ENCODE data around the gene NIT2. TPM values are rescaled to one million over a fixed set of nuclear protein-coding genes. Genes with fewer than 3 reads are reported as not detected.

NIT2 gene
- total and polyA plus RNA-seq, 9 donors = 13.5 to 45.2 (median 34.8) TPM

DNA sequence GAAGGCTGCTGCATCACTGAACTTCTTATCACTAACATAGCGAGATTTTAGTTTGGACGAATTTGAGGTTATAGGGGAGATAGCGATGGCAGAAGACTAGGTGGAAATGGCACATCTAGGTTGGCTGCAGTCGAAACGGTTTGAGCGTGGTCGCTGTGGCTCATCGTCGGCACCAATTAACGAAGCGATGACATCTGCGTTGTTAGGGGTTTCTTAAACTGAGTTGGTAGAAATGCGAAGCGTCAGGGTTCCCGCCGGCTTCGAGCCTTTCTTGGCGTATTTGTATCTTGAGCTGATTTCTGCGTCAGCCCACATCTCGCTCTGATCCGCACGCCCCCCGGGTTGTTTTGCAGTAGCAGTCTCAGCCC lies 67.1 kb downstream of the NIT2 start:
- WGBS, 3 donors = 0 to 1% (median 1%) methylated on average over 23 of the region's 23 CpGs
- intact Hi-C loops (cut with DNase I) = loop anchor here in 2 of 4 donors (10.0 kb wide), 2 partner anchors 93 to 633 kb away; partner anchors contain the start of gene TMEM45A (in 1 of the 2)
- H3K27ac ChIP-seq = peak overlapping the region; percentile 11 to 89

DNA sequence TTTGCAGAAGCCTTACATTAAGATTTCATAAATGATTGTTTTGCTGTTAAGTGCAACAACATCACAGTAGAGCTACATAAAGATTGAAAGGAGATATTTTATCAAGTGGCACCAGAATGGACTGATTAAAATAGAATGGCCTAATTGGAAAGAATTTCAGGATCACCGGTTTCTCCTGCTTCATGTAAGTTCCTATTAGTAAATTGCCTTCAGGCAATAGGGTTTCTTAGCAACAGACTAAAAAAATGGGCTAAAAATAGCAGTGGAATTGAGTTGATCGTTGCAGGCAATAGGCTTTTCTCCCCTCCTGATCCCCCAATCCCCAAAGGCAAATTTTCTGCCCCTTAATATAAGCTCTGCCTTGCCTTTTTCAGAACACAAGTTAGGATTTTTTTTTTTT lies 67.7 kb downstream of the NIT2 start:
- 0 to 1% (median 1%) methylated on average over 2 of the region's 2 CpGs for WGBS, 3 donors
- intact Hi-C loops (cut with DNase I) = loop anchor here in 2 of 4 donors (10.0 kb wide), 2 partner anchors 93 to 633 kb away; partner anchors contain the start of gene TMEM45A (in 1 of the 2)
- no peaks in the 10 kb centered on the region for H3K36me3 ChIP-seq
- H3K27ac ChIP-seq = peak overlapping the region in 1 of 2 donors; percentile 89
- TF ChIP-seq, protein P1, sequence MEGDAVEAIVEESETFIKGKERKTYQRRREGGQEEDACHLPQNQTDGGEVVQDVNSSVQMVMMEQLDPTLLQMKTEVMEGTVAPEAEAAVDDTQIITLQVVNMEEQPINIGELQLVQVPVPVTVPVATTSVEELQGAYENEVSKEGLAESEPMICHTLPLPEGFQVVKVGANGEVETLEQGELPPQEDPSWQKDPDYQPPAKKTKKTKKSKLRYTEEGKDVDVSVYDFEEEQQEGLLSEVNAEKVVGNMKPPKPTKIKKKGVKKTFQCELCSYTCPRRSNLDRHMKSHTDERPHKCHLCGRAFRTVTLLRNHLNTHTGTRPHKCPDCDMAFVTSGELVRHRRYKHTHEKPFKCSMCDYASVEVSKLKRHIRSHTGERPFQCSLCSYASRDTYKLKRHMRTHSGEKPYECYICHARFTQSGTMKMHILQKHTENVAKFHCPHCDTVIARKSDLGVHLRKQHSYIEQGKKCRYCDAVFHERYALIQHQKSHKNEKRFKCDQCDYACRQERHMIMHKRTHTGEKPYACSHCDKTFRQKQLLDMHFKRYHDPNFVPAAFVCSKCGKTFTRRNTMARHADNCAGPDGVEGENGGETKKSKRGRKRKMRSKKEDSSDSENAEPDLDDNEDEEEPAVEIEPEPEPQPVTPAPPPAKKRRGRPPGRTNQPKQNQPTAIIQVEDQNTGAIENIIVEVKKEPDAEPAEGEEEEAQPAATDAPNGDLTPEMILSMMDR (IDR thresholded peaks at IDR 0.05) = no peak
- TF ChIP-seq EP300 (IDR thresholded peaks at IDR 0.05) (no peak), POLR2A (IDR thresholded peaks at IDR 0.05) (no peak)
- peak overlapping the region; percentile 91 for H3K4me3 ChIP-seq
- H3K9me3 ChIP-seq = no peaks in the 10 kb centered on the region
- H3K4me1 ChIP-seq (ENCODE audit: insufficient read depth) = peaks cover 13% of the 10 kb centered on the region
- no peak for DNase-seq
- no peaks in the 10 kb centered on the region for H3K27me3 ChIP-seq

More for the DNA sequence above, 67.1 kb downstream of the NIT2 start:
- DNase-seq = peak in 4 of 5 donors; percentile 37 to 62 (median 50)
- no peaks in the 10 kb centered on the region for H3K9me3 ChIP-seq
- no peaks in the 10 kb centered on the region for H3K27me3 ChIP-seq
- H3K36me3 ChIP-seq = no peaks in the 10 kb centered on the region
- peaks cover 13% of the 10 kb centered on the region for H3K4me1 ChIP-seq (ENCODE audit: insufficient read depth)
- TF ChIP-seq, protein P1 (IDR thresholded peaks at IDR 0.05) = no peak
- TF ChIP-seq POLR2A (IDR thresholded peaks at IDR 0.05) (no peak), EP300 (IDR thresholded peaks at IDR 0.05) (peak; percentile 6)
- peak overlapping the region; percentile 91 for H3K4me3 ChIP-seq

DNA sequence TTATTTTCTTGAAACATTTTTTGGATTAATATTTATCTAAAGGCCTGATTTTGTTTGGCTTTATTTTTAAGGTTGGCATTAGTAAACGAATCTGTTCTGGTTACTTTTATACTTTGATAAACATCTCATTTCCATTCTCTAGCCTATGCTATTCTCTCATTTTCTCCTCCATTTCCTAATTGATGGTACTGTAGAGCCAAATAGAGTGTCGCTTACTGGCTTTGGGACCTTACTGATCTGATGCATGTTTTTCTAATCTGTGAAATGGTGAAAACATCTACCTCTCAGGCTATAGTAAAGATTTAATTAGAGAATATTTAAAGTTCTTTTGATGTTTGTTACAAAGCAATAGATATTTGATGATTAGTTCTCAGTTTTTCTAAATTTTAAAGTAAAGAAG lies 68.3 kb downstream of the NIT2 start:
- no peaks in the 10 kb centered on the region for H3K9me3 ChIP-seq
- no peak overlapping the region for H3K27ac ChIP-seq
- no peak for DNase-seq
- TF ChIP-seq, protein P1 (IDR thresholded peaks at IDR 0.05) = no peak
- no peak for TF ChIP-seq POLR2A (IDR thresholded peaks at IDR 0.05)
- no peak for TF ChIP-seq EP300 (IDR thresholded peaks at IDR 0.05)
- intact Hi-C loops (cut with DNase I) = loop anchor here in 2 of 4 donors (10.0 kb wide), 2 partner anchors 92 to 632 kb away; partner anchors contain the start of gene TMEM45A (in 1 of the 2)
- 40 to 42% (median 41%) methylated on average over 2 of the region's 2 CpGs for WGBS, 3 donors
- H3K27me3 ChIP-seq = no peaks in the 10 kb centered on the region
- H3K36me3 ChIP-seq = no peaks in the 10 kb centered on the region
- H3K4me1 ChIP-seq (ENCODE audit: insufficient read depth) = peaks cover 13% of the 10 kb centered on the region
- H3K4me3 ChIP-seq = peak overlapping the region; percentile 91

DNA sequence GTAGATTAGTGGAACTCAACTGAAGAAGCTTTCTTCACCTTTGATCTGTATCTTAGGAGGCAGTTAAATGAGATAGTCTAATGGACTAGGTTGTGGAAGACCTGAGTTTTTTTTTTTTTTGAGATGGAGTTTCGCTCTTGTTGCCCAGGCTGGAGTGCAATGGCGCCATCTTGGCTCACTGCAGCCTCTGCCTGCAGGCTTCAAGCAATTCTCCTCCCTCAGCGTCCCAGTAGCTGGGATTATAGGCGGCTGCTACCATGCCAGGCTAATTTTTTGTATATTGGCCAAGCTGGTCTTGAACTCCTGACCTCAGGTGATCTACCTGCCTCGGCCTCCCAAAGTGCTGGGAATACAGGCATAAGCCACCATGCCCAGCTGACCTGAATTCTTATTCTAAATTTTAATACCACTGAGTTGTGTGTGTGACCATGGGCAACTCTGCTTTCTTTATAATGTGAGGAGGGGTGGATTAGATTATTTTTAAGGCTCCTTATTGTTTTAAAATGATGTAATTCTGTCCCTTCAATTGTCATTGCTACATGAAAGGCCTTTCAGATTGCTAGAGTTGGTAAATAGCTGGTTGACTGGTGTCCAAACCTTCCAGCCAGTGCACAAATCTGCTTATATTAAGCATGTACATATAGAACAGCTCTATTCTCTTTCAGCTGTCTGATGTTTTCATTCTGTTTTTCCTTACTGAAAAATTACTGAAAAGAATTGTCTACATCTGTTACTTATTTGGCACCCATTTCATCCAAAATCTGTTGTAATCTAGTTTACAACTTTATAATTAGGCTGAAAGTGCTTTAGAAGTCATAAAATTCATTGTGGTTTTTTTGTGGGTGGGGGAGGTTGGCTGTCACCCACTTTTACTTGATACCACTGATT lies 69.0 kb downstream of the NIT2 start:
- Histone ChIP-seq H3K27me3 (no peaks in the 10 kb centered on the region), H3K4me1 (ENCODE audit: insufficient read depth) (peaks cover 13% of the 10 kb centered on the region), H3K36me3 (no peaks in the 10 kb centered on the region), H3K4me3 (peak overlapping the region; percentile 91), H3K9me3 (no peaks in the 10 kb centered on the region), H3K27ac (no peak overlapping the region)
- intact Hi-C loops (cut with DNase I) = loop anchor here in 2 of 4 donors (10.0 kb wide), 2 partner anchors 91 to 631 kb away; partner anchors contain the start of gene TMEM45A (in 1 of the 2)
- TF ChIP-seq EP300 (IDR thresholded peaks at IDR 0.05) = no peak
- TF ChIP-seq POLR2A (IDR thresholded peaks at IDR 0.05) = no peak
- TF ChIP-seq, protein P1 (IDR thresholded peaks at IDR 0.05) = no peak
- no peak for DNase-seq
- 67 to 74% (median 72%) methylated on average over 5 of the region's 5 CpGs for WGBS, 3 donors
